ENCODE results near the gene LRRC15. TPM values are rescaled to one million over a fixed set of nuclear protein-coding genes. Genes with fewer than 3 reads are reported as not detected.

LRRC15 gene
- total RNA-seq, 1 donor from 2014 or later = not detected

DNA sequence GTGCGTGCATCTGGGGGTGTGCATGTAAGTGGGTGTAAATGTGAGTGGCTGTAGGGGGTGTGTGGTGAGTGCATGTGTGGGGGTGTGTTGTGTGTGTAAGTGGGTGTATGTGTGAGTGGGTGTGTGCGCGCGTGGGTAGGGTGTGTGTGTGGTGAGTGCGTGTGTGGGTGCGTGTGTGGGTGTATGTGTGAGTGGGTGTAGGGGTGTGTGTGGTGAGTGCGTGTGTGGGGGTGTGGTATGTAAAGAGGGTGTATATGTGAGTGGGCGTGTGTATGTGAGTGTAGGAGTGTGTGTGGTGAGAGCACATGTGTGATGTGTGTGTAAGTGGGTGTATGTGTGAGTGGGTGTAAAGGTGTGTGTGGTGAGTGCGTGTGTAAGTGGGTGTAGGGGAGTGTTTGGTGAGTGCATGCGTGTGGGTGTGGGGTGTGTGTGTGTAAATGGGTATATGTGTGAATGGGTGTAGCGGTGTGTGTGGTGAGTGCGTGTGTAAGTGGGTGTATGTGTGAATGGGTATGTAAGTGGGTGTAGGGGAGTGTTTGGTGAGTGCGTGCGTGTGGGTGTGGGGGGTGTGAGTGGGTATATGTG is 17.5 kb downstream of the LRRC15 start:
- no peaks in the 10 kb centered on the region for H3K36me3 ChIP-seq
- no peak overlapping the region for H3K27ac ChIP-seq
- DNase-seq (ENCODE audit: low spot score in 2 of 2) = no peak
- no peaks in the 10 kb centered on the region for H3K9me3 ChIP-seq
- intact Hi-C loops (cut with DNase I) = no loop called here
- no peaks in the 10 kb centered on the region for H3K4me1 ChIP-seq
- no peak overlapping the region for H3K4me3 ChIP-seq
- TF ChIP-seq, protein P1, sequence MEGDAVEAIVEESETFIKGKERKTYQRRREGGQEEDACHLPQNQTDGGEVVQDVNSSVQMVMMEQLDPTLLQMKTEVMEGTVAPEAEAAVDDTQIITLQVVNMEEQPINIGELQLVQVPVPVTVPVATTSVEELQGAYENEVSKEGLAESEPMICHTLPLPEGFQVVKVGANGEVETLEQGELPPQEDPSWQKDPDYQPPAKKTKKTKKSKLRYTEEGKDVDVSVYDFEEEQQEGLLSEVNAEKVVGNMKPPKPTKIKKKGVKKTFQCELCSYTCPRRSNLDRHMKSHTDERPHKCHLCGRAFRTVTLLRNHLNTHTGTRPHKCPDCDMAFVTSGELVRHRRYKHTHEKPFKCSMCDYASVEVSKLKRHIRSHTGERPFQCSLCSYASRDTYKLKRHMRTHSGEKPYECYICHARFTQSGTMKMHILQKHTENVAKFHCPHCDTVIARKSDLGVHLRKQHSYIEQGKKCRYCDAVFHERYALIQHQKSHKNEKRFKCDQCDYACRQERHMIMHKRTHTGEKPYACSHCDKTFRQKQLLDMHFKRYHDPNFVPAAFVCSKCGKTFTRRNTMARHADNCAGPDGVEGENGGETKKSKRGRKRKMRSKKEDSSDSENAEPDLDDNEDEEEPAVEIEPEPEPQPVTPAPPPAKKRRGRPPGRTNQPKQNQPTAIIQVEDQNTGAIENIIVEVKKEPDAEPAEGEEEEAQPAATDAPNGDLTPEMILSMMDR (IDR thresholded peaks at IDR 0.05) = no peak
- no peaks in the 10 kb centered on the region for H3K27me3 ChIP-seq

DNA sequence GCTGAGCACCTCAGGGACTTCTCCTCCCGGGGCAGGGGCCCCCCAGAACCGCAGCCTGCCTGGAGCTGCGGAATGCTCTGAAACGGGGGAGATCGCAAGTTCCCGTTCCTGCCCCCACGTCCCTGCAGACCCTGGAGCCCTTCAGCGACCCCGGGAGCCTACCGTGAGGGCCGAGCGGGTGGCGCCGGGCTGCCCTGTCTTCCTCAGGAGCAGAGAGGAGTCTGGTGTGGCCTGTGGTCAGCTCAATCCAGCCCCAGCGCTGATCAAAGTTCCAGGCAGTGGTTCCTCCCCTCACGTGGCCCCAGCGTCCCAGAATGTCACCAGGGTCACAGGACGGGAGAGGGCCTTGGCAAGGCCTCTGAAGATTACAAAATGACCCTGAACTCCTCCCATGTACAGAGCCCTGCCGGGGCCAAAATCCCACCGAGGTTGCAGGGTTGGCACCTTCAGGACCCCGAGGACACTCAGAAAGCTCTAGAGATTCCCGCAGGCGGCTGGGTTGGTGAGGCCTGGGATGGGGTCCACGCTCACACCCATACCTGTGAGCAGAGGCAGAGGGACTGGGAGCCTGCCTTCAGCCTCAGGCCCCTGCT is 18.4 kb downstream of the LRRC15 start, which contains the start of gene CPN2:
CPN2 (minus strand) TSS at position 249 of the 593 bp plus-strand sequence. CDS start 8,626 bp downstream, outside the sequence.
- H3K4me3 ChIP-seq = no peak within 1 kb of the TSS
- no peaks in the 10 kb centered on the region for H3K36me3 ChIP-seq
- TF ChIP-seq, protein P1 (IDR thresholded peaks at IDR 0.05) = no peak
- H3K4me1 ChIP-seq = no peaks in the 10 kb centered on the region
- intact Hi-C loops (cut with DNase I) = no loop called here
- no peak for DNase-seq (ENCODE audit: low spot score in 2 of 2)
- no peaks in the 10 kb centered on the region for H3K27me3 ChIP-seq
- H3K27ac ChIP-seq = no peak within 1 kb of the TSS
- H3K9me3 ChIP-seq = no peaks in the 10 kb centered on the region

DNA sequence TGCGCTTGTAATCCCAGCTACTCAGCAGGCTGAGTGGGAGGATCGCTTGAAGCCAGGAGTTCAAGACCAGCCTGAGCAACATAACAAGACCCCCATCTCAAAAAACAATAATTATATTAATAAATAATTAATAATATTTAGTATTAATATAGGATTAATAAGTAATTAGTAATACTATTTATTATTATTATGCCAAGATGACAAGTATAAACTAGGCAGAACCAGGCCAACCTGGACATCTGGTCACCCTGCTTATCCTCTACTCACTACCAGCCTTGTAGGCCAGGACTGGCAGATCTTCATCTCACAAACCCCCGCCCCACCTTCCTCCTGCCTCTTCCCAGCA is 18.8 kb downstream of the LRRC15 start:
- no peaks in the 10 kb centered on the region for H3K36me3 ChIP-seq
- no peak overlapping the region for H3K4me3 ChIP-seq
- H3K27ac ChIP-seq = no peak overlapping the region
- no peaks in the 10 kb centered on the region for H3K9me3 ChIP-seq
- no peaks in the 10 kb centered on the region for H3K4me1 ChIP-seq
- no peaks in the 10 kb centered on the region for H3K27me3 ChIP-seq
- no peak for DNase-seq (ENCODE audit: low spot score in 2 of 2)
- TF ChIP-seq, protein P1 (IDR thresholded peaks at IDR 0.05) = no peak
- intact Hi-C loops (cut with DNase I) = no loop called here

DNA sequence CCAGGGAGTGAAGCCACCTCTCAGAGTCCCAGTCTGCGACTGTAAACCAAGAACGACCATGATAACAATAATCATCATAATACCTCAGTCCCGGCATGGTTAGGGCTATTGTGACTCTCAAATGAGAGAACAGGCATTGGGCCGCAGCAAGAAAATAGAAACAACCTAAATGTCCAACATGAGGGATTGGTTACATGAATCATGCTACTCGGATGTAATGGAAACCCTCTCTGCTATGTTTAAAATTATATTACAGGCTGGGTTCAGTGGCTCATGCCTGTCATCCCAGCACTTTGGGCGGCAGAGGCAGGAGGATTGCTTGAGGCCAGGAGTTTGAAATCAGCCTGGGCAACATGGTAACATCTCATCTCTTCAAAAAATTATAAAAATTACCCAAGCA is 21.2 kb downstream of the LRRC15 start:
- Histone ChIP-seq H3K4me3 (no peak overlapping the region), H3K27me3 (no peaks in the 10 kb centered on the region), H3K27ac (no peak overlapping the region), H3K36me3 (no peaks in the 10 kb centered on the region), H3K9me3 (no peaks in the 10 kb centered on the region), H3K4me1 (no peaks in the 10 kb centered on the region)
- intact Hi-C loops (cut with DNase I) = no loop called here
- TF ChIP-seq, protein P1 (IDR thresholded peaks at IDR 0.05) = no peak
- DNase-seq (ENCODE audit: low spot score in 2 of 2) = no peak

DNA sequence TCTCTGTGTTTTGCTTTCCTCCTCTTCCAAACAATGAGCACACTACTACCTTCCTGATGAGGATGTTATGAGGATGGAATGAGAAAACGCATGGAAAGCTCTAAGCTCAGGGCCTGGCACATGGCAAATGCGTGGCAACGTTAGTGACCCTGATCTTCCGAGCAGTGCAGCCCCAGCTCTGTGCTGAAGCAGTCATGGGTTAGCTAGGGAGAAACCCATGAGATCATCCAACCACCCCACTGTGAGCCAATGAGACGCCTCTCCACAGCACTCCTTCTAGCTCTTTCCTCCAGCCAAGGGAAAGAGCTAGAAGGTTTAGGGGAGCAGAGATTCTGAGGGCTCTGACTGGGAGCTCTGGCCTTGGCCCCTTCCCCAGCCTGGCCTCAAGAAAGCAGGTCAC is 22.9 kb downstream of the LRRC15 start:
- intact Hi-C loops (cut with DNase I) = no loop called here
- H3K4me3 ChIP-seq = no peak overlapping the region
- H3K27me3 ChIP-seq = no peaks in the 10 kb centered on the region
- no peaks in the 10 kb centered on the region for H3K9me3 ChIP-seq
- no peaks in the 10 kb centered on the region for H3K36me3 ChIP-seq
- TF ChIP-seq, protein P1 (IDR thresholded peaks at IDR 0.05) = no peak
- no peaks in the 10 kb centered on the region for H3K4me1 ChIP-seq
- H3K27ac ChIP-seq = no peak overlapping the region
- no peak for DNase-seq (ENCODE audit: low spot score in 2 of 2)

Data from ascending aorta (tissue), 2 donors.